ENCODE results near the gene MLLT3. TPM values are rescaled to one million over a fixed set of nuclear protein-coding genes. Genes with fewer than 3 reads are reported as not detected.
A peak's percentile ranks its signal among the peaks of the same experiment; 100 is the strongest.

MLLT3 gene
- total and polyA plus RNA-seq, 2 donors (not counting 1 experiment from before 2014, with no cell fraction given) = 37.3 to 43.8 TPM

- peak overlapping the region in 3 of 4 experiments; percentile 89 to 97 (median 93) for H3K4me3 ChIP-seq (replicated peaks in 1 of 4; ENCODE audit: control extremely low read depth in 1 of 4, insufficient read depth in 1 of 4, low read depth in 3 of 4, low read length in 4 of 4)
- no peak overlapping the region for H2AFZ ChIP-seq (ENCODE audit: low read length)
Observed at GRCh38 chr9:20625003-20625349, 2.7 kb upstream of the MLLT3 start.

GRCh38 chr9:20624201-20625002 is 2.1 kb upstream of the MLLT3 start:
- Histone ChIP-seq H4K20me1 (ENCODE audit: control insufficient read depth, extremely low read depth, insufficient read depth, low read length) (no peaks in the 10 kb centered on the region), H3K4me1 (ENCODE audit: control insufficient read depth, extremely low read depth, insufficient read depth, low read length) (peaks cover 2% of the 10 kb centered on the region), H3K9ac (ENCODE audit: insufficient read depth, low read length) (no peak overlapping the region), H3K79me2 (ENCODE audit: control insufficient read depth, insufficient read depth, low read length) (peaks cover 16% of the 10 kb centered on the region), H3K9me3 (ENCODE audit: control insufficient read depth, insufficient read depth, low read depth, low read length) (no peaks in the 10 kb centered on the region), H3K4me2 (ENCODE audit: extremely low read depth, insufficient read depth, low read length) (peak overlapping the region; percentile 80), H3K27ac (ENCODE audit: insufficient read depth, low read length) (no peak overlapping the region), H2AFZ (ENCODE audit: low read length) (peak overlapping the region; percentile 54), H3K4me3 (replicated peaks in 1 of 4; ENCODE audit: control extremely low read depth in 1 of 4, insufficient read depth in 1 of 4, low read depth in 3 of 4, low read length in 4 of 4) (peak overlapping the region; percentile 89 to 97 (median 92)), H3K36me3 (ENCODE audit: control insufficient read depth, insufficient read depth, low read length) (no peaks in the 10 kb centered on the region), H3K27me3 (ENCODE audit: control insufficient read depth, insufficient read depth, low read length) (no peaks in the 10 kb centered on the region)
- DNase-seq (ENCODE audit: low read depth in 2 of 2) = peak; percentile 72 to 86
- TF ChIP-seq EZH2 (IDR thresholded peaks at IDR 0.05; ENCODE audit: low read length, missing control alignments) (no peak), CTCF (conservative IDR thresholded peaks at IDR 0.05 in 1 of 2, IDR thresholded peaks at IDR 0.05 in 1 of 2; ENCODE audit: low read depth in 1 of 2, low read length in 2 of 2) (peak; percentile 78 to 81)

More at GRCh38 chr9:20625003-20625349, 2.7 kb upstream of the MLLT3 start:
- H4K20me1 ChIP-seq (ENCODE audit: control insufficient read depth, extremely low read depth, insufficient read depth, low read length) = no peaks in the 10 kb centered on the region
- H3K36me3 ChIP-seq (ENCODE audit: control insufficient read depth, insufficient read depth, low read length) = no peaks in the 10 kb centered on the region
- no peak overlapping the region for H3K27ac ChIP-seq (ENCODE audit: insufficient read depth, low read length)
- DNase-seq (ENCODE audit: low read depth in 2 of 2) = no peak
- H3K9ac ChIP-seq (ENCODE audit: insufficient read depth, low read length) = no peak overlapping the region
- peaks cover 11% of the 10 kb centered on the region for H3K79me2 ChIP-seq (ENCODE audit: control insufficient read depth, insufficient read depth, low read length)
- H3K9me3 ChIP-seq (ENCODE audit: control insufficient read depth, insufficient read depth, low read depth, low read length) = no peaks in the 10 kb centered on the region
- H3K27me3 ChIP-seq (ENCODE audit: control insufficient read depth, insufficient read depth, low read length) = no peaks in the 10 kb centered on the region
- peak overlapping the region; percentile 80 for H3K4me2 ChIP-seq (ENCODE audit: extremely low read depth, insufficient read depth, low read length)
- no peaks in the 10 kb centered on the region for H3K4me1 ChIP-seq (ENCODE audit: control insufficient read depth, extremely low read depth, insufficient read depth, low read length)
- no peak for TF ChIP-seq CTCF (conservative IDR thresholded peaks at IDR 0.05 in 1 of 2, IDR thresholded peaks at IDR 0.05 in 1 of 2; ENCODE audit: low read depth in 1 of 2, low read length in 2 of 2)
- TF ChIP-seq EZH2 (IDR thresholded peaks at IDR 0.05; ENCODE audit: low read length, missing control alignments) = no peak

- H3K9me3 ChIP-seq (ENCODE audit: control insufficient read depth, insufficient read depth, low read depth, low read length) = no peaks in the 10 kb centered on the region
- H4K20me1 ChIP-seq (ENCODE audit: control insufficient read depth, extremely low read depth, insufficient read depth, low read length) = no peaks in the 10 kb centered on the region
- H3K9ac ChIP-seq (ENCODE audit: insufficient read depth, low read length) = no peak overlapping the region
- peaks cover 3% of the 10 kb centered on the region for H3K4me1 ChIP-seq (ENCODE audit: control insufficient read depth, extremely low read depth, insufficient read depth, low read length)
- peak overlapping the region; percentile 89 to 97 (median 92) for H3K4me3 ChIP-seq (replicated peaks in 1 of 4; ENCODE audit: control extremely low read depth in 1 of 4, insufficient read depth in 1 of 4, low read depth in 3 of 4, low read length in 4 of 4)
- TF ChIP-seq EZH2 (IDR thresholded peaks at IDR 0.05; ENCODE audit: low read length, missing control alignments) = no peak
- TF ChIP-seq CTCF (conservative IDR thresholded peaks at IDR 0.05 in 1 of 2, IDR thresholded peaks at IDR 0.05 in 1 of 2; ENCODE audit: low read depth in 1 of 2, low read length in 2 of 2) = no peak
- H3K36me3 ChIP-seq (ENCODE audit: control insufficient read depth, insufficient read depth, low read length) = no peaks in the 10 kb centered on the region
- peak overlapping the region; percentile 80 for H3K4me2 ChIP-seq (ENCODE audit: extremely low read depth, insufficient read depth, low read length)
- no peak overlapping the region for H3K27ac ChIP-seq (ENCODE audit: insufficient read depth, low read length)
- H3K27me3 ChIP-seq (ENCODE audit: control insufficient read depth, insufficient read depth, low read length) = no peaks in the 10 kb centered on the region
- DNase-seq (ENCODE audit: low read depth in 2 of 2) = peak in 1 of 2 donors; percentile 5
- H3K79me2 ChIP-seq (ENCODE audit: control insufficient read depth, insufficient read depth, low read length) = peaks cover 18% of the 10 kb centered on the region
- peak overlapping the region; percentile 54 for H2AFZ ChIP-seq (ENCODE audit: low read length)
Observed at GRCh38 chr9:20623748-20624124, 1.4 kb upstream of the MLLT3 start.
